ENCODE results near the gene TFDP2. TPM values are rescaled to one million over a fixed set of nuclear protein-coding genes. Genes with fewer than 3 reads are reported as not detected.
"Not testable (repeated sequence)": the region's sequence is repeated elsewhere in the genome, so short reads cannot be mapped to it uniquely, and the experiment has no call there.

The TFDP2 gene
- total and polyA plus RNA-seq, 3 experiments from 2014 or later, result 22.6 to 38.3 (median 31.0) TPM

DNA sequence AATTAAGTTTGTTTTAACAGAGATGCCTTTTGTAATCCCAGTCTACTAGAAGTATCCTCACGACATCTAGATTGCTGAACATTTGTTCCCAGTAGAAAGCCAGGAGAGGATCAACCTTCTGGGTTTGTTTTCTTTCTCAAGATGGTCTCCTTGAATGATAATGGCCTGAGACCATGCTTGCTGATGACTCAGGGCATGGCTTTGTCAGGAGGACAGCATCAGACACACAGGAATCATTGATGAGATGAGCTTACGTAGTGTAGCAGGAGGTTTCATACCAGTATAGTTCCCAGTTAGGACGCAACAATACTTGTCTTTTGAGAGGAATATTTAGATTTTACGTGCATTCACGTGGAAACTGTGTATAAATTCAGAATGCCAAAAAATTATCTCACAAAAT lies 234.3 kb downstream of the TFDP2 start:
- no peaks in the 10 kb centered on the region for H3K4me1 ChIP-seq (ENCODE audit: insufficient read depth, low read length)
- ChIA-PET POLR2A (no interaction called here), CTCF (no interaction called here)
- H3K36me3 ChIP-seq (ENCODE audit: insufficient read depth, low read length), result peaks cover 10% of the 10 kb centered on the region
- no peak overlapping the region for H3K4me3 Mint-ChIP-seq
- DNase-seq, result no peak
- no peaks in the 10 kb centered on the region for H3K27me3 ChIP-seq (ENCODE audit: insufficient read depth, low read length, poor library complexity, severe bottlenecking)
- H3K27me3 Mint-ChIP-seq, result no peaks in the 10 kb centered on the region
- H3K4me3 ChIP-seq (ENCODE audit: low read length), result no peak overlapping the region
- H3K9me3 Mint-ChIP-seq, result peaks cover 0 to 3% (median 0%) of the 10 kb centered on the region in 5 donors
- no peak overlapping the region for H3K27ac ChIP-seq (ENCODE audit: low read depth, low read length)
- H3K36me3 Mint-ChIP-seq, result peaks cover 8 to 61% (median 11%) of the 10 kb centered on the region in 3 donors
- H3K9me3 ChIP-seq (ENCODE audit: low read length), result no peaks in the 10 kb centered on the region
- peaks cover 0 to 4% (median 2%) of the 10 kb centered on the region in 3 donors for H3K4me1 Mint-ChIP-seq
- no peak overlapping the region for H3K27ac Mint-ChIP-seq

DNA sequence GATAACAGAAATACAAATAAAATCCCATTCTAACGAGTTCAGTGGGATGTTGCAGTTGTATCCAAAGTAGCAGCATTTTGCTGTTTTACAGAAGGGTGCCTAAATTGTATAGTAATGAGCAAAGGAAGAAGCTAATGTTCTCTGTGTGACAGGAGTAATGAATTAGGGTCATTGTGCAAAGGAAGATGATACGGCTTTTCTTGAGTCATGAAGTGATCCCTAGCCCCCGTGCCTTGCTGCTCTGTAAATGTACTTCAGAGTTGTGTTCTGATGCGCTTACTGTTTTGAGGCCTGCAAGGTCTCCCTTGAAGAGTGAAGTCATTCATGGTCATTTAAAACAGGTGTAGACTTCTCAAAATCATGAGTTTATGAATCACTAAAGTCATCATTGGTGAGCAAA lies 235.0 kb downstream of the TFDP2 start:
- no peaks in the 10 kb centered on the region for H3K27me3 ChIP-seq (ENCODE audit: insufficient read depth, low read length, poor library complexity, severe bottlenecking)
- Mint-ChIP-seq H3K36me3 (peaks cover 8 to 66% (median 12%) of the 10 kb centered on the region in 3 donors), H3K4me3 (no peak overlapping the region), H3K9me3 (peaks cover 0 to 3% (median 0%) of the 10 kb centered on the region in 5 donors), H3K4me1 (peaks cover 0 to 4% (median 2%) of the 10 kb centered on the region in 3 donors), H3K27ac (no peak overlapping the region), H3K27me3 (no peaks in the 10 kb centered on the region)
- DNase-seq, result no peak
- ChIA-PET CTCF (interaction anchor here (0.9 to 2.2 kb wide), 8 partner anchors 8 to 455 kb away, joined by 3 to 10 read pairs (median 4); no protein-coding TSS in a partner anchor), POLR2A (no interaction called here)
- H3K36me3 ChIP-seq (ENCODE audit: insufficient read depth, low read length), result peaks cover 10% of the 10 kb centered on the region
- H3K27ac ChIP-seq (ENCODE audit: low read depth, low read length), result no peak overlapping the region
- no peak overlapping the region for H3K4me3 ChIP-seq (ENCODE audit: low read length)
- no peaks in the 10 kb centered on the region for H3K9me3 ChIP-seq (ENCODE audit: low read length)
- no peaks in the 10 kb centered on the region for H3K4me1 ChIP-seq (ENCODE audit: insufficient read depth, low read length)

DNA sequence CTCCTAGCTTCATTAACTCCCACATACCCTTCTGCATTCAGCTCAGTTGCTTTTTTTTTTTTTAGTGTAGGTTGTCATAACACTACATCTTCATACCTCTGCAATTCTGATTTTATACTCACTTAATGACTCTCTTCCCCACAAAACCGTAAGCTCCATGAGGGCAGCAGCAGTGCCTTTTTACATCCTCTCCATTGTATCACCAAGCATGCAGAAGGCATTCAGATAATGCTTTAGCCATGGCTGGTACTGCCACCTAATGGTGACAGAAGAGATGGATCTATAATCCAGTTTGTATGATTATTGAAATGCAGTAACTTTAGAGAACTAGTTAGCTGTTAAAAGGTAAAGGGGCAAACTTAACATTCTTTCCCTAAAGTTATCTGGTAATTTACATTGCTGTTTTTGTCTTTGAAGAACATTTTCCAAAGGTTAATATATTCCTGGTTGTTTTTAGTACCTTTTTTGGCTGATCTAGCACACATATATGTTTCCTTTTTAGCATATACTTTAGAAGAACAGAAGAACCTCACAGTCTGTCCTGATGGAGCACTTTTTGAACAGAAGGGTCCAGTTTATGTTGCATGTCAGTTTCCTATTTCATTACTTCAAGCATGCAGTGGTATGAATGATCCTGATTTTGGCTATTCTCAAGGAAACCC lies 236.1 kb downstream of the TFDP2 start:
- no peak overlapping the region for H3K4me3 ChIP-seq (ENCODE audit: low read length)
- Mint-ChIP-seq H3K27ac (peak overlapping the region in 6 of 8 donors; percentile 0 to 75 (median 38)), H3K4me1 (peaks cover 0 to 4% (median 2%) of the 10 kb centered on the region in 3 donors), H3K4me3 (no peak overlapping the region), H3K27me3 (no peaks in the 10 kb centered on the region), H3K36me3 (peaks cover 12 to 69% (median 20%) of the 10 kb centered on the region in 3 donors), H3K9me3 (peaks cover 0 to 3% (median 0%) of the 10 kb centered on the region in 5 donors)
- H3K27ac ChIP-seq (ENCODE audit: low read depth, low read length), result no peak overlapping the region
- no peaks in the 10 kb centered on the region for H3K9me3 ChIP-seq (ENCODE audit: low read length)
- no peaks in the 10 kb centered on the region for H3K4me1 ChIP-seq (ENCODE audit: insufficient read depth, low read length)
- peaks cover 16% of the 10 kb centered on the region for H3K36me3 ChIP-seq (ENCODE audit: insufficient read depth, low read length)
- ChIA-PET CTCF (interaction anchor here (0.7 to 2.2 kb wide), 20 partner anchors 8 to 542 kb away, joined by 3 to 12 read pairs (median 3); partner anchors contain the start of gene RNF7), POLR2A (interaction anchor here (0.5 to 1.3 kb wide), 6 partner anchors 34 to 426 kb away, joined by 3 to 7 read pairs (median 5); partner anchors contain the start of gene RNF7)
- DNase-seq, result peak; percentile 14 to 61 (median 43)
- no peaks in the 10 kb centered on the region for H3K27me3 ChIP-seq (ENCODE audit: insufficient read depth, low read length, poor library complexity, severe bottlenecking)

DNA sequence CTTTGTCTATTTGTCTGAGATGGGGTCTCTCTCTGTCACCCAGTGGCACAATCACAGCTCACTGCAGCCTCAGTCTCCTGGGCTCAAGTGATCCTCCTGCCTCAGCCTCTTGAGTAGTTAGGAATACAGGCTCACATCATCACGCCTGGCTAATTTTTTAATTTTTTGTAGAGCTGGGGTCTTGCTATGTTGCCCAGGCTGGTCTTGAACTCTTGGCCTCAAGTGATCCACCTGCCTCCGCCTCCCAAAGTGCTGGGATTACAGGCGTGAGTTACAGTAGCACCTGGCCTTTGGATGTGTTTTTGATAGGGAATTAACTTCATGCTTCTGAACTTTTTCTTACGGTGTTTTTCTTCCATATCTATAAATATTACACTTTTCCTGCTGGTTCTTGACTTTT lies 239.4 kb downstream of the TFDP2 start:
- H3K4me1 ChIP-seq (ENCODE audit: insufficient read depth, low read length); POLR2A ChIA-PET; H3K27me3 Mint-ChIP-seq; H3K4me3 Mint-ChIP-seq; CTCF ChIA-PET; H3K27ac ChIP-seq (ENCODE audit: low read depth, low read length); H3K9me3 Mint-ChIP-seq; H3K27me3 ChIP-seq (ENCODE audit: insufficient read depth, low read length, poor library complexity, severe bottlenecking); H3K4me3 ChIP-seq (ENCODE audit: low read length); H3K4me1 Mint-ChIP-seq; DNase-seq; H3K9me3 ChIP-seq (ENCODE audit: low read length): not testable (repeated sequence)
- H3K36me3 ChIP-seq (ENCODE audit: insufficient read depth, low read length), result peaks cover 15% of the 10 kb centered on the region
- H3K27ac Mint-ChIP-seq, result peak overlapping the region in 1 of 8 donors; percentile 10
- peaks cover 13 to 74% (median 17%) of the 10 kb centered on the region in 3 donors for H3K36me3 Mint-ChIP-seq

DNA sequence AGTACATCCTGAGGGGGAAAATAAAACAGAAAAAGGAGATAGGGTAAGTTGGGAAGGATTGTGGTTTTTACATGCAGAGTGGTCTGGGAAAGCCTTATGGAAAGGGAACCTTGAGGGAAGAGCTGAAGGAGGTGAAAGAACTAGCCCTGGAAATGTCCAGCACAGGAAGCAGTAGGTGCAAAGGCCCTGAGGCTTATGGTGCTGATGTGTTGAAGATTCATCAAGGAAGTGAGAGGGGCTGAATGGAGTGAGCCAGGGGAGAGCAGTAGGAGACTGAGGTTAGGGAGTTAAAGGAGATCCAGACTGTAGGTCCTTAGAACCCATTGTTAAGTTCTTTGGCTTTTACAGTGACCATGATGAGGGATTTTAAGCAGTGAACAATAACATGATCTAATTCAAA lies 239.9 kb downstream of the TFDP2 start:
- H3K4me1 ChIP-seq (ENCODE audit: insufficient read depth, low read length), result no peaks in the 10 kb centered on the region
- Mint-ChIP-seq H3K27ac (peak overlapping the region in 4 of 8 donors; percentile 7 to 63 (median 10)), H3K36me3 (peaks cover 13 to 70% (median 18%) of the 10 kb centered on the region in 3 donors), H3K4me1 (peaks cover 0 to 8% (median 2%) of the 10 kb centered on the region in 3 donors), H3K9me3 (peaks cover 0 to 3% (median 0%) of the 10 kb centered on the region in 5 donors), H3K27me3 (no peaks in the 10 kb centered on the region), H3K4me3 (no peak overlapping the region)
- H3K27me3 ChIP-seq (ENCODE audit: insufficient read depth, low read length, poor library complexity, severe bottlenecking), result no peaks in the 10 kb centered on the region
- POLR2A ChIA-PET, result no interaction called here
- H3K9me3 ChIP-seq (ENCODE audit: low read length), result no peaks in the 10 kb centered on the region
- no peak for DNase-seq
- CTCF ChIA-PET, result interaction anchor here (1.3 to 1.7 kb wide), 2 partner anchors 8 to 171 kb away, joined by 3 to 7 read pairs; partner anchors contain the start of gene RNF7
- H3K36me3 ChIP-seq (ENCODE audit: insufficient read depth, low read length), result peaks cover 11% of the 10 kb centered on the region
- no peak overlapping the region for H3K4me3 ChIP-seq (ENCODE audit: low read length)
- no peak overlapping the region for H3K27ac ChIP-seq (ENCODE audit: low read depth, low read length)

DNA sequence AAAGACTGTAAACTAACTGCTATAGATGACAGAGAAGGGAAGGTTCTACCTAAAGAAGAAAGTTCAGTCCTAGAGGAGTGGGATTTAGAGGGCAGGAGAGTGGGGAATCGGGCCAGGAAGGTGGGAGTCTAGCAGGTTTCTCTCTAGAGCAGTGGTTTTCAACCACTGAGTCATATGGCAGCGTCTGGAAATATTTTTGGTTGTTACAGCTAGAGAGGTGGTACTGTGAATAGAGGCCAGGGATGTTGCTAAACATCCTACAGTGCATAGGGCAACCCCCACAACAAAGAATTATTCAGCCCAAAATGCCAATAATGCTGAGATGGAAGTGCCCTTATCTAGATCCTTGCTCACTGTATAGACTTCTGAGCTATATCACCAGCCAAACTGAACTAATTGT lies 244.2 kb downstream of the TFDP2 start:
- no peak overlapping the region for H3K4me3 ChIP-seq (ENCODE audit: low read length)
- no peak for DNase-seq
- no peak overlapping the region for H3K4me3 Mint-ChIP-seq
- H3K4me1 ChIP-seq (ENCODE audit: insufficient read depth, low read length), result no peaks in the 10 kb centered on the region
- peaks cover 14 to 54% (median 16%) of the 10 kb centered on the region in 3 donors for H3K36me3 Mint-ChIP-seq
- no peaks in the 10 kb centered on the region for H3K9me3 ChIP-seq (ENCODE audit: low read length)
- H3K36me3 ChIP-seq (ENCODE audit: insufficient read depth, low read length), result peaks cover 9% of the 10 kb centered on the region
- no peaks in the 10 kb centered on the region for H3K27me3 Mint-ChIP-seq
- H3K27me3 ChIP-seq (ENCODE audit: insufficient read depth, low read length, poor library complexity, severe bottlenecking), result no peaks in the 10 kb centered on the region
- ChIA-PET POLR2A (no interaction called here), CTCF (interaction anchor here (1.3 to 1.6 kb wide), 2 partner anchors 8 to 30 kb away, joined by 3 to 6 read pairs; no protein-coding TSS in a partner anchor)
- peak overlapping the region in 5 of 8 donors; percentile 3 to 66 (median 24) for H3K27ac Mint-ChIP-seq
- no peak overlapping the region for H3K27ac ChIP-seq (ENCODE audit: low read depth, low read length)
- peaks cover under 1 to 4% (median 3%) of the 10 kb centered on the region in 5 donors for H3K9me3 Mint-ChIP-seq
- H3K4me1 Mint-ChIP-seq, result peaks cover 9 to 27% (median 19%) of the 10 kb centered on the region in 3 donors

DNA sequence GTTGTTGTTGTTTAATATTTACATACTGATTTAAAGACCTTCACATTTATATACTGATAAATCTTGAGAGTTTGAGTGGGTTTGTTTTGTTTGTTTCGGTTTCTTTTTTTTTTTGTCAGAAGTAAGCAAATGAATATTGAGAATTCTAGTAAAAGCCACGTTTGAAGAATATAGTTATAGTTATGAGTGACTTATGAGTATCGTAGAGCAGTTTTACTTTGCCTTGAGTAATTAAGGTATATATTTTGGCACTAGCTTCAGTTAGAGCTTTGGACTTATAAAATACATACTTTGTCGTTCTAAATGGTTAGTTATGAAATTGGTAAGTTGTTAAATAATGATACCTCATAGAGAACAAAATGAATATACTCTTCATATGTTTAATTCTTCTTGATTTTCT lies 245.1 kb downstream of the TFDP2 start:
- no peaks in the 10 kb centered on the region for H3K27me3 Mint-ChIP-seq
- H3K27ac Mint-ChIP-seq, result peak overlapping the region in 5 of 8 donors; percentile 20 to 79 (median 50)
- H3K4me3 Mint-ChIP-seq, result peak overlapping the region in 1 of 7 donors; percentile 25
- H3K4me3 ChIP-seq (ENCODE audit: low read length), result no peak overlapping the region
- H3K36me3 Mint-ChIP-seq, result peaks cover 15 to 46% (median 17%) of the 10 kb centered on the region in 3 donors
- H3K27ac ChIP-seq (ENCODE audit: low read depth, low read length), result no peak overlapping the region
- H3K4me1 Mint-ChIP-seq, result peaks cover 9 to 27% (median 19%) of the 10 kb centered on the region in 3 donors
- no peaks in the 10 kb centered on the region for H3K9me3 ChIP-seq (ENCODE audit: low read length)
- peaks cover 9% of the 10 kb centered on the region for H3K36me3 ChIP-seq (ENCODE audit: insufficient read depth, low read length)
- CTCF ChIA-PET, result interaction anchor here (0.8 to 1.6 kb wide), 4 partner anchors 9 to 464 kb away, joined by 3 to 6 read pairs (median 4); no protein-coding TSS in a partner anchor
- no peaks in the 10 kb centered on the region for H3K27me3 ChIP-seq (ENCODE audit: insufficient read depth, low read length, poor library complexity, severe bottlenecking)
- no peak for DNase-seq
- POLR2A ChIA-PET, result no interaction called here
- peaks cover 3 to 6% (median 5%) of the 10 kb centered on the region in 5 donors for H3K9me3 Mint-ChIP-seq
- H3K4me1 ChIP-seq (ENCODE audit: insufficient read depth, low read length), result no peaks in the 10 kb centered on the region

DNA sequence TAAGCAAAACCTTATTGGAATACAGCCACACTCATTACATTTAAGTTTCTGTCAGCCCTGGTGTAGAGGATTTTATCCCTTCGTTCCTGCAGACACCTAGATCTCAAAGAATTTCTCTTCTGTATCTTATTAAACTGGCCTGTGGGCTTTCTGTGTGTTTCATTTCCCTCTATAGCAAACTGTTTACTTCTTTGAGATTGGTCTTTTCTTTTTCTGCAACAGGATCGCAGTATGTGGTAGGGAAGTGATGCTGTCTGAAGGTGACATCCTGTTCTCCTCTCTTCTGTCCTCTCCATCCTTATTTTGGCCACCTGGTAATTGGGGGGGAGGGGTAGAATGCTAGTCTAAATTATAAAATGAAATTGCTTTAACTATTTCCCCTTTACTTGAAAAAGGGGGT lies 247.4 kb downstream of the TFDP2 start:
- Histone ChIP-seq H3K9me3 (ENCODE audit: low read length) (no peaks in the 10 kb centered on the region), H3K27me3 (ENCODE audit: insufficient read depth, low read length, poor library complexity, severe bottlenecking) (no peaks in the 10 kb centered on the region), H3K36me3 (ENCODE audit: insufficient read depth, low read length) (no peaks in the 10 kb centered on the region), H3K4me1 (ENCODE audit: insufficient read depth, low read length) (no peaks in the 10 kb centered on the region), H3K4me3 (ENCODE audit: low read length) (no peak overlapping the region), H3K27ac (ENCODE audit: low read depth, low read length) (no peak overlapping the region)
- CTCF ChIA-PET, result no interaction called here
- H3K4me1 Mint-ChIP-seq, result peaks cover 11 to 35% (median 22%) of the 10 kb centered on the region in 3 donors
- peaks cover 5 to 12% (median 7%) of the 10 kb centered on the region in 5 donors for H3K9me3 Mint-ChIP-seq
- peaks cover 11 to 33% (median 21%) of the 10 kb centered on the region in 3 donors for H3K36me3 Mint-ChIP-seq
- no peak for DNase-seq
- no peak overlapping the region for H3K4me3 Mint-ChIP-seq
- POLR2A ChIA-PET, result no interaction called here
- H3K27ac Mint-ChIP-seq, result peak overlapping the region in 1 of 8 donors; percentile 30
- no peaks in the 10 kb centered on the region for H3K27me3 Mint-ChIP-seq
